IPS DF 19.7 (cell line): ENCODE results near the gene TMEM170B.

Experiments
- DNase-seq: peaks from one replicate; pipeline ENCODE4 v3.0.0-alpha.2; 2013; ENCODE audit warnings: low read depth, low spot score

TMEM170B gene

GRCh38 chr6:11537229-11538051 is at the start of gene TMEM170B:
TSS of gene TMEM170B (plus strand) at chr6:11537749. CDS start at chr6:11538278, 529 bp downstream.
- no peak for DNase-seq

GRCh38 chr6:11490996-11491395 is 46.6 kb upstream of the TMEM170B start:
- no peak for DNase-seq

- no peak for DNase-seq
Observed at GRCh38 chr6:11491596-11492463, 45.7 kb upstream of the TMEM170B start.

GRCh38 chr6:11492464-11493290 is 44.9 kb upstream of the TMEM170B start:
- DNase-seq = no peak

GRCh38 chr6:11493974-11494373 is 43.6 kb upstream of the TMEM170B start:
- DNase-seq = no peak

GRCh38 chr6:11494786-11495564 is 42.6 kb upstream of the TMEM170B start:
- no peak for DNase-seq

GRCh38 chr6:11495565-11496145 is 41.9 kb upstream of the TMEM170B start:
- DNase-seq = no peak

- peak; percentile 28 for DNase-seq
Observed at GRCh38 chr6:11496152-11497060, 41.1 kb upstream of the TMEM170B start.

GRCh38 chr6:11497107-11497506 is 40.4 kb upstream of the TMEM170B start:
- DNase-seq = no peak

- DNase-seq = no peak
Observed at GRCh38 chr6:11497881-11498280, 39.7 kb upstream of the TMEM170B start.

GRCh38 chr6:11500008-11500407 is 37.5 kb upstream of the TMEM170B start:
- DNase-seq = no peak

GRCh38 chr6:11509471-11509870 is 28.1 kb upstream of the TMEM170B start:
- no peak for DNase-seq

GRCh38 chr6:11514672-11515071 is 22.9 kb upstream of the TMEM170B start:
- no peak for DNase-seq

GRCh38 chr6:11515763-11516162 is 21.8 kb upstream of the TMEM170B start:
- DNase-seq = no peak

- no peak for DNase-seq
Observed at GRCh38 chr6:11522812-11523605, 14.5 kb upstream of the TMEM170B start.

- no peak for DNase-seq
Observed at GRCh38 chr6:11525468-11526155, 11.9 kb upstream of the TMEM170B start.

GRCh38 chr6:11526156-11526505 is 11.4 kb upstream of the TMEM170B start:
- DNase-seq = no peak

- no peak for DNase-seq
Observed at GRCh38 chr6:11527274-11527870, 10.2 kb upstream of the TMEM170B start.
